Breast epithelium (tissue), 3 donors: Measurements from ENCODE around the gene RHBDL3.

ENCODE experiments used
- POLR2A ChIP-seq: fragments of 450-650 bp; IDR thresholded peaks from one replicate; pipeline ENCODE4 v1.6.1; 2016; ENCODE audit warnings: antibody characterized with exemption, mild to moderate bottlenecking, moderate library complexity
- POLR2AphosphoS5 ChIP-seq, 3 donors: sonication (generic); formaldehyde crosslinking; IDR thresholded peaks; one replicate each; pipeline ENCODE4 v1.6.1; 2017; ENCODE audit warnings: antibody characterized with exemption in 3 of 3
- TF ChIP-seq, protein P1 (sequence below), 3 donors: fragments of 450-650 bp; IDR thresholded peaks; one replicate each; pipeline ENCODE4 v1.5.1; 2016 to 2017; ENCODE audit warnings: antibody characterized with exemption in 3 of 3, mild to moderate bottlenecking in 3 of 3, moderate library complexity in 3 of 3

DNA sequence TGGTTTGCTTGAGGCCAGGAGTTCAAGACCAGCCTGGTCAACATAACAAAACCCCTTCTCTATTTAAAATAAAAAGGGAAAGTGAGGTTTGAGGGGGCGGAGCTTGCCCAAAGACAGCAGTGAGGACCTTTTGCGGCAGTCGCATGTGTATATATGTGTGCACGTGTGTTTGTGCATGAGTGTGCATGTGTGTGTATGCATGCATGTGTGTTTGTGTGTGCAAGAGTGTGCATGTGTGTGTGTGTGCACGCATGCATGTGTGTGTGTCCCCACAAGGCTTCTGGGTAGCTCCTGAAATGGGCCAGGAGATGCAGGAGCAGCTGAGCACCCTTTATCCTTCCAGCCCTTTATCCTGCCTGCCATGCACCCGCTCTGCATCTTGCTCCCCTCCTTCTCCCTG, 9.0 kb downstream of the RHBDL3 start:
- TF ChIP-seq, protein P1, sequence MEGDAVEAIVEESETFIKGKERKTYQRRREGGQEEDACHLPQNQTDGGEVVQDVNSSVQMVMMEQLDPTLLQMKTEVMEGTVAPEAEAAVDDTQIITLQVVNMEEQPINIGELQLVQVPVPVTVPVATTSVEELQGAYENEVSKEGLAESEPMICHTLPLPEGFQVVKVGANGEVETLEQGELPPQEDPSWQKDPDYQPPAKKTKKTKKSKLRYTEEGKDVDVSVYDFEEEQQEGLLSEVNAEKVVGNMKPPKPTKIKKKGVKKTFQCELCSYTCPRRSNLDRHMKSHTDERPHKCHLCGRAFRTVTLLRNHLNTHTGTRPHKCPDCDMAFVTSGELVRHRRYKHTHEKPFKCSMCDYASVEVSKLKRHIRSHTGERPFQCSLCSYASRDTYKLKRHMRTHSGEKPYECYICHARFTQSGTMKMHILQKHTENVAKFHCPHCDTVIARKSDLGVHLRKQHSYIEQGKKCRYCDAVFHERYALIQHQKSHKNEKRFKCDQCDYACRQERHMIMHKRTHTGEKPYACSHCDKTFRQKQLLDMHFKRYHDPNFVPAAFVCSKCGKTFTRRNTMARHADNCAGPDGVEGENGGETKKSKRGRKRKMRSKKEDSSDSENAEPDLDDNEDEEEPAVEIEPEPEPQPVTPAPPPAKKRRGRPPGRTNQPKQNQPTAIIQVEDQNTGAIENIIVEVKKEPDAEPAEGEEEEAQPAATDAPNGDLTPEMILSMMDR (IDR thresholded peaks at IDR 0.05), result no peak
- TF ChIP-seq POLR2AphosphoS5 (IDR thresholded peaks at IDR 0.05) (no peak), POLR2A (no peak)
